GM12801 (cell line): Measurements from ENCODE around the gene BST1.

Experiments used
- CTCF ChIP-seq: IDR thresholded peaks from one replicate; pipeline ENCODE4 v1.5.1; 2011; ENCODE audit warnings: control low read depth; ENCODE audit not compliant: insufficient read length; ENCODE audit errors: extremely low read depth

Gene BST1

GRCh38 chr4:15670576-15670975, 32.3 kb upstream of the BST1 start:
- TF ChIP-seq CTCF: no peak

- TF ChIP-seq CTCF: no peak
Measured at GRCh38 chr4:15672101-15672500, 30.8 kb upstream of the BST1 start.

- TF ChIP-seq CTCF: no peak
Measured at GRCh38 chr4:15673337-15673736, 29.5 kb upstream of the BST1 start.

GRCh38 chr4:15674046-15674445, 28.8 kb upstream of the BST1 start:
- TF ChIP-seq CTCF: no peak

GRCh38 chr4:15674926-15675325, 27.9 kb upstream of the BST1 start:
- TF ChIP-seq CTCF: no peak

- no peak for TF ChIP-seq CTCF
Measured at GRCh38 chr4:15675356-15675755, 27.5 kb upstream of the BST1 start.

- no peak for TF ChIP-seq CTCF
Measured at GRCh38 chr4:15676039-15676438, 26.8 kb upstream of the BST1 start.

GRCh38 chr4:15676899-15677298, 26.0 kb upstream of the BST1 start:
- TF ChIP-seq CTCF: no peak
